Limb (tissue), 2 donors: Measurements from ENCODE around the gene TVP23C.
A peak's percentile ranks its signal among the peaks of the same experiment; 100 is the strongest.

Experiments
- DNase-seq, 2 donors: peaks; one replicate each; pipeline ENCODE4 v3.0.0-alpha.2; 2016; ENCODE audit errors: extremely low spot score in 2 of 2

Gene TVP23C

GRCh38 chr17:15465045-15465701, 98.1 kb downstream of the TVP23C start:
- no peak for DNase-seq

DNA sequence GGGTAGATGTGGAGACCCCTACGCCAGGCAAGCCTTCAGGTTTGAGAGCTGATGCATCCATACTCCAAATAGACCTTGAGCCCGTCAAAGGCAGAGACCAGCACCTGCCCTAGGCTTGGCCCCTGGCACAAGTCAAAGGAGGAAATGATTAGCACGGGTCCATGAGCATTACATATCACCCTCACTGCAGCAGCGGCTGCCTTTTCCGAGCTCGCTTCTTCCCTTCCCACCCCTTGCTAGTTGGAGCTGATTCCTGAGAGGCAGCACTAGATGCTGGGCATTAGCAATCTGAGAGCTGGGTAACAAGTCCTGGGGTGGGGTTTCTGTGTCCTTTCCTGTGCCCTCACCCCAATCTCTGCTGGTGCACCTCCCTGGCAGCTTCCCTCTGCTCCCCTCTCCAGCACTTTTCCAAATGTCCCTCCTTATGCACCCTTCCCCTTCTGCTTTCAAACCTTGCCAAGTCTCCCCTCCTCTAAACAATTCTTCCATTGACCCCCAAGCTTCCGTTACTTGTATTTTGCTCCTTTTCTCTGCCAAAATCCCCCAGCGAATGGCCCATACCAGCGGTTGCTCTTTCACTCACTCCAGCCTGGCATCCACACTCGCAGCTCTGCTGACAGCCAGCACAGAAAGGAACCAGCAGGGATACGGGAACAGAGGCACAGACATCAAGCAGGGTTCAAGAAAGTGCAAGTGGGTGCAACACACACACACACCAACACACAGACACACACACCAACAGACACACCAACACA, 98.9 kb downstream of the TVP23C start:
- DNase-seq = no peak

DNA sequence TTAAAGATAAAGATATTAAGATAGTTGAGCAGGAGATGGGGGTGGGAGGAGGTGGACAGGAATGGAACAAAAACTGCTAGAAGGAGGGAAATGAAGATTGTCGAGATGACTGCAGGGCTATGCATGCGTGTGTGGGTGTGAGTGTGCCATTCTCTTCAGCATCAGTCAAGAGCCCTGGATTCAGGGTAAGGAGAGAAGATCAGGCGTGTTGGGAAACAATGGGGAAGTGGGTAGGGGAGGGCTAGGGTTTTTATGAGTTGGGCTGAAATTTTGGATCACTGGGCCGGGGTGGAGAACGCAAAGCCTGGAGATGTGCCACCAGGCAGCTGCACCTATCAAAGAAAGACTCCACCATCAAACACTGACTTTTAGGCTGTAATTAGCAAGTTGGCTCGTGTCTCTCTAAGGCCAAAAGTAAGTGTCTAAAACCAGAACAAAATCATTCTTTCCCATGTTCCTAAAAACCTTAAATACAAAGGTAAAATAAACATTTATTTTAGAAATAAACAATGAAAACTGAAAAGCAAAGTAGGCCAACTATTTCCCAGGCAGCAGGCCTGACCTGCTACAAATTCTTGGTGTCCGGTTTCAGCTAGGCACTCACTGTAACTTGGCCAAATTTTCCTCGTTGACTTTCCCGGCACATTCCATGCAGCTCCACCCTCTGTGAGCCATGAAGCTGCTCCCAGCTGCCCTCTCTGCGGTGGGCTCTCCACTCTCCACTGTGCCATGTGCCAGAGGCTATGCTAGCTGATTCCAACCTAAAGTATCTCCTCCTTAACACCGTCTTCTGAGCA, 100.1 kb downstream of the TVP23C start:
- peak; percentile 66 to 82 for DNase-seq

DNA sequence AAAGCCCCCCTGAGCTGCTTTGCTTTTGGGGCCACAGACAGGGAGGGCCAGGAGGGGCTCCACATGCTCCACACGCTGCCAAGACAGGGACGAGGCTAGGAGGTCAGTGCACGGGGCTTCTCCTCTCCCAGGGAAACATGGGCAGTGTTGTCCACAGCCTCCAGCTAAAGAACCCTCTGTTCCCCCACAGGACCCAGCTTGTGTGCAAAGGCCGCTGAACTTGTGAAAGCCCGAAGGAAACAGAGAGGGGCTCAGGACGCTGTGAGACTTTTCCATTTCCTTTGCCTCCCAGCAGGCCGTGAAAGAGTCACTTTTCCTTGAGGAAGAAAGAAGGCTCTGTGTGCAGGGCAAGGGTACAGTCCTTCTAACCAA, 105.6 kb downstream of the TVP23C start:
- DNase-seq = peak in 1 of 2 donors; percentile 82

DNA sequence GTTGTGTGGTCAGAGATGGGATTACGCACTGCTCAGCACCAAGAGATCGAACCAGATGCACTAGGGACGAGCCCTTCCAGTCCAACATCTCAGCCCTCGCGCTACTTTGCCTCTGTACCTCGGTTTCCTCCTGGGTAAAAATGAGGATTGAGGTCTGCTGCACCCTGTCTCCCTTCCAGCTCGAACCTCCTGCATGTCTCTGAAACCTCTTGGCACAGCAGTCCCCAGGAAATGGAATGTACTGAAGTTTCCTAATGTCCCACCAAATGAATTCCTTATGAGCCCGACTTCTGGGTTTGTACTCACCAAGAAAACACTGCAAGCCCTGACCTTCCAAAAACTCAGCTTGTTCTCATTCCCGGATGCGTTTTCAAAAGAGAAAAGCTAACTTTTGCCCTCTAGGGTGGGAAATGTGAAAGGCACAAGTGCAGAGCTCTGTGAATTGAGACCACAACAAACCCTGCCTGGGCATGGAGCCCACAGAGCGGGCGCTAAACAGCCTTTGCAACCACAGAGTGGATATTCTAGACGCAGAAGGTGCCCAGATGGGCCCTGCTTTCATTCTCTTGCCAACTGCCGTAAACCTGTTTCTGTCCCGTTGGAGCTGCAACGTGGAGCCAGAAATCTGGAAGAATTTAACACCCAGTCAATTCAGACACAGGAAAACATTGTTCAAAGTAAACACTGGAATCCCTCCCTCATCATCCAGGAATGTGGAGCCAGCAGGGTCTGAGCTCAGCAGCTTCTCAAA, 106.1 kb downstream of the TVP23C start:
- DNase-seq = peak; percentile 89 to 94

- peak in 1 of 2 donors; percentile 58 for DNase-seq
These were observed 106.8 kb downstream of the TVP23C start for GRCh38 chr17:15456496-15456895.

DNA sequence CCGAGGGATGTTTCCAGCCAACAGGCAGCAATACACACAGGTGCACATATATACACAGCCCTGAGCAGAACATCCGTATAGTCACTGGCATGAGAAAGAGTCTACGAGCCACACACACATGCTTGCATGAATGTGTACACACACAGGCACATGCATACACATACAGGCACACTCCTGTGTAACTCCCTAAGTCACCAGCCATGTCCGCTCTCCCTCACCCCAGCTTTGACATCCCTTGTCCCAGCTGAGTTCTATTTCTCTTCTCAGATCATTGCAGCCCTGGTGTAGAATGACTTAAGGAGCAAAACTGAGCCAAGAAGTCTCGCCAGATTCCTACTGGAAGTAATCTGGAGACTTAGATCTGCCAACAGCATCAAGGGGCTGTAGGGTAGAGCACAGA, 108.9 kb downstream of the TVP23C start:
- DNase-seq = no peak

DNA sequence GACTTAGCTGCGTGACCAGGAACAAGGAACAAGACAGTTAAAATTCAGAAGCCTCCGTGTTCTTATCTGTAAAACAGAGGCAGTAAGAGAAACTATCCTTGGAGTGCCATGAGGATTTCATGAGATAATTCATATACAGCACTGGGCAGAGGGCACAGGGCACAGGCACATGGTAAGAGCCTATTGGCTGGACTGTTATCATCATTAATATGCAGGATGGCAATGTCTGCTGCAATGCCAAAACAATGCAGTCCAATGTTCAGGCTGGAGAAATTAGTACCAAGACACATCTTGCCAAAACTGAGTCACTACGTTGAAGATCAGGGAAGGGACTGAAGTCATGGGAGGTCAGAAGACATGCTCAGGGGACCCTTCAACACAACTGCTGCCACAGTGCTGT, 109.5 kb downstream of the TVP23C start:
- DNase-seq = no peak

DNA sequence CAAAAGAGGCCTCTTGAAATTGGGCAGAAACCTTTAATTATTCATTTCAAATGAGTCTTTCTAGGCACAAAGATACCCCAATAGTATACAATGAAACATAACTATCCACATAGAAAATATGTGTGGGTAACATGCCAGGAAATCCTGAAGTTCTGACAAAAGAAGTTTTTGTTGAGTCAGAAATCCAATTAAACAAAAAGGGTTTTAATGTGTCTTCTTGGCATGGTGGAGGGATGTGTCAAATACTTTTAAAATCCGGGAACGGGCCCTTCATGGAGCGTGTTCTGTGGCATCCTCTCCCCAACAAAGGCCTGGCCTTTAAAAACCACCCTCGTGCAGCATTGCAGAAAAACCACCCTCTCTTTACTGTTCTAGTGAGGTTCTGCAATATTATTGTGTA, 110.0 kb downstream of the TVP23C start:
- no peak for DNase-seq

DNA sequence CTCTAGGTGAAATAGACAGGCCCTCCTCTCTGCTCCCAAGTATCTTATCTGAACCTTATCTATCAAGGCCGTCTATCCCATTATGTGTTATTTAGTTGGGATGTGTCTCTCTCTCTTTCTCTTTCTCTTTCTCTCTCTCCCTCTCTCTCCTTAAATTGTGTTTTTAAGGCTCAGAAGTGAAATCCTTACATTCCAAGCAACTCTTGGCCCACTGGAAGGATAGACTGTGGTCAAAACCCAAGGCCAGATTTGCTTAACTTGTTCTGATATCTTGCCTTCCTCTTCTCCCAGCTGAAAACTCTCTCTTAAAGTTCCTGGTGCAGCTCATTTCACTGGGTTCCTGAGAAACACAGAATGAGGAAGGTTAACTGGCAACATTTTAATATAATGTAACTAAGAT, 110.5 kb downstream of the TVP23C start:
- no peak for DNase-seq
